GM18858 (cell line): ENCODE data around the gene DENND1A.

ENCODE experiments used
- ATAC-seq: cut with Tn5 transposase; IDR thresholded peaks from one replicate; pipeline ENCODE4 v1.9.1; 2021; ENCODE audit not compliant: unreplicated experiment

DENND1A gene

GRCh38 chr9:123514766-123515165, 415.2 kb downstream of the DENND1A start:
- ATAC-seq: no peak

GRCh38 chr9:123513554-123513953, 416.4 kb downstream of the DENND1A start:
- no peak for ATAC-seq

GRCh38 chr9:123511326-123512277, 418.3 kb downstream of the DENND1A start:
- ATAC-seq: no peak

GRCh38 chr9:123509646-123510045, 420.3 kb downstream of the DENND1A start:
- ATAC-seq: no peak

- no peak for ATAC-seq
These were observed 421.9 kb downstream of the DENND1A start for GRCh38 chr9:123508048-123508447.

GRCh38 chr9:123505496-123505895, 424.4 kb downstream of the DENND1A start:
- no peak for ATAC-seq

- ATAC-seq: no peak
These were observed 429.6 kb downstream of the DENND1A start for GRCh38 chr9:123500336-123500735.

- ATAC-seq: no peak
These were observed 432.1 kb downstream of the DENND1A start for GRCh38 chr9:123497830-123498229.

GRCh38 chr9:123495731-123496130, 434.2 kb downstream of the DENND1A start:
- ATAC-seq: no peak

GRCh38 chr9:123493627-123494026, 436.3 kb downstream of the DENND1A start:
- no peak for ATAC-seq

- no peak for ATAC-seq
These were observed 439.2 kb downstream of the DENND1A start for GRCh38 chr9:123490688-123491087.

GRCh38 chr9:123488722-123489321, 441.1 kb downstream of the DENND1A start:
- no peak for ATAC-seq

- no peak for ATAC-seq
These were observed 441.9 kb downstream of the DENND1A start for GRCh38 chr9:123487944-123488548.

- no peak for ATAC-seq
These were observed 443.5 kb downstream of the DENND1A start for GRCh38 chr9:123486431-123486830.

- ATAC-seq: no peak
These were observed 444.7 kb downstream of the DENND1A start for GRCh38 chr9:123485216-123485615.

- ATAC-seq: no peak
These were observed 445.8 kb downstream of the DENND1A start for GRCh38 chr9:123484130-123484529.

GRCh38 chr9:123483191-123483803, 446.6 kb downstream of the DENND1A start:
- no peak for ATAC-seq

GRCh38 chr9:123482295-123482968, 447.5 kb downstream of the DENND1A start:
- no peak for ATAC-seq

- ATAC-seq: no peak
These were observed 448.6 kb downstream of the DENND1A start for GRCh38 chr9:123481209-123481865.

GRCh38 chr9:123480791-123481190, 449.1 kb downstream of the DENND1A start:
- ATAC-seq: no peak
